ENCODE results near the gene TWIST1. TPM values are rescaled to one million over a fixed set of nuclear protein-coding genes. Genes with fewer than 3 reads are reported as not detected.

Gene TWIST1
- polyA plus RNA-seq, 1 of the 3 experiments (the other 2 are of a cell fraction) = 170 TPM

DNA sequence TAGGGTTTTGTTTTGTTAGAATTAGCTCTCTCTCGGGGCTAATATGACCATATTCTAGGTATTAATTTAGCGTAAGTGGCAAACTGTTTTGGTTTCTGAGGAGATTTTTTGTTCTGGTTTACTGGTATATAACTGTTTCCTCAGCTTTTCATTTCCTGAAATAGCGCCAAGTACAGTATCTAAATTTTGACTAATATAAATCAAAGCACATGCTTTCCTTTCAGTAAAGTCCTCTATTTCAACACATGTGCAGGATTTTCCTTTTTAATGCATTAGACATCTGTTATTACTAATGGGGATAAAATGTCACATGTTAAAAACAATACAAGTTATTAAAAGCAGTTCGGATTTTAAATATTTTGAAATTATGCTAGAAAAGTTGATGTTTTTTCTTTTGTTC is 16.4 kb upstream of the TWIST1 start:
- Histone ChIP-seq H3F3A (replicated peaks; ENCODE audit: insufficient read depth) (no peaks in the 10 kb centered on the region), H2AFZ (ENCODE audit: low read depth) (no peak overlapping the region), H3K79me2 (ENCODE audit: insufficient read depth) (no peaks in the 10 kb centered on the region), H4K20me1 (ENCODE audit: insufficient read depth) (no peaks in the 10 kb centered on the region), H3K27me3 (ENCODE audit: insufficient read depth) (no peaks in the 10 kb centered on the region), H3K9ac (no peak overlapping the region), H3K27ac (ENCODE audit: low read depth in 2 of 2, low read length in 1 of 2) (no peak overlapping the region), H3K36me3 (replicated peaks in 1 of 2; ENCODE audit: control insufficient read depth in 1 of 2, insufficient read depth in 2 of 2, low read length in 1 of 2) (no peaks in the 10 kb centered on the region), H3K4me2 (no peak overlapping the region), H3K4me1 (ENCODE audit: control insufficient read depth in 1 of 2, insufficient read depth in 2 of 2, low read depth in 1 of 2, low read length in 1 of 2) (peaks cover 0 to 3% of the 10 kb centered on the region in 2 experiments; a peak in 2 of 4 replicates), H3K9me3 (no peaks in the 10 kb centered on the region), H3K4me3 (ENCODE audit: low read depth in 2 of 2, low read length in 1 of 2) (no peak overlapping the region), H3K9me2 (no peaks in the 10 kb centered on the region)
- no peak for DNase-seq
- TF ChIP-seq TCF12 (IDR thresholded peaks at IDR 0.05) (no peak), FOXJ3 (CRISPR knock-in tag; IDR thresholded peaks at IDR 0.05) (no peak), NFIC (IDR thresholded peaks at IDR 0.05; ENCODE audit: borderline replicate concordance) (no peak), RCOR1 (IDR thresholded peaks at IDR 0.05; ENCODE audit: low read length) (no peak), MEF2A (IDR thresholded peaks at IDR 0.05; ENCODE audit: borderline replicate concordance, low read depth) (no peak)
- TF ChIP-seq, protein P1, sequence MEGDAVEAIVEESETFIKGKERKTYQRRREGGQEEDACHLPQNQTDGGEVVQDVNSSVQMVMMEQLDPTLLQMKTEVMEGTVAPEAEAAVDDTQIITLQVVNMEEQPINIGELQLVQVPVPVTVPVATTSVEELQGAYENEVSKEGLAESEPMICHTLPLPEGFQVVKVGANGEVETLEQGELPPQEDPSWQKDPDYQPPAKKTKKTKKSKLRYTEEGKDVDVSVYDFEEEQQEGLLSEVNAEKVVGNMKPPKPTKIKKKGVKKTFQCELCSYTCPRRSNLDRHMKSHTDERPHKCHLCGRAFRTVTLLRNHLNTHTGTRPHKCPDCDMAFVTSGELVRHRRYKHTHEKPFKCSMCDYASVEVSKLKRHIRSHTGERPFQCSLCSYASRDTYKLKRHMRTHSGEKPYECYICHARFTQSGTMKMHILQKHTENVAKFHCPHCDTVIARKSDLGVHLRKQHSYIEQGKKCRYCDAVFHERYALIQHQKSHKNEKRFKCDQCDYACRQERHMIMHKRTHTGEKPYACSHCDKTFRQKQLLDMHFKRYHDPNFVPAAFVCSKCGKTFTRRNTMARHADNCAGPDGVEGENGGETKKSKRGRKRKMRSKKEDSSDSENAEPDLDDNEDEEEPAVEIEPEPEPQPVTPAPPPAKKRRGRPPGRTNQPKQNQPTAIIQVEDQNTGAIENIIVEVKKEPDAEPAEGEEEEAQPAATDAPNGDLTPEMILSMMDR (IDR thresholded peaks at IDR 0.05) = no peak
- TF ChIP-seq, protein P2, sequence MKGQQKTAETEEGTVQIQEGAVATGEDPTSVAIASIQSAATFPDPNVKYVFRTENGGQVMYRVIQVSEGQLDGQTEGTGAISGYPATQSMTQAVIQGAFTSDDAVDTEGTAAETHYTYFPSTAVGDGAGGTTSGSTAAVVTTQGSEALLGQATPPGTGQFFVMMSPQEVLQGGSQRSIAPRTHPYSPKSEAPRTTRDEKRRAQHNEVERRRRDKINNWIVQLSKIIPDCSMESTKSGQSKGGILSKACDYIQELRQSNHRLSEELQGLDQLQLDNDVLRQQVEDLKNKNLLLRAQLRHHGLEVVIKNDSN (IDR thresholded peaks at IDR 0.05; ENCODE audit: borderline replicate concordance, low read depth) = no peak
- 60% methylated on average over 4 of the region's 4 CpGs for WGBS (ENCODE audit: low lambda C conversion rate)
- ChIA-PET POLR2A (no interaction called here), CTCF (interaction anchor here (0.7 to 5.6 kb wide), 4 partner anchors 10 to 782 kb away, joined by 3 to 37 read pairs (median 4); no protein-coding TSS in a partner anchor)

DNA sequence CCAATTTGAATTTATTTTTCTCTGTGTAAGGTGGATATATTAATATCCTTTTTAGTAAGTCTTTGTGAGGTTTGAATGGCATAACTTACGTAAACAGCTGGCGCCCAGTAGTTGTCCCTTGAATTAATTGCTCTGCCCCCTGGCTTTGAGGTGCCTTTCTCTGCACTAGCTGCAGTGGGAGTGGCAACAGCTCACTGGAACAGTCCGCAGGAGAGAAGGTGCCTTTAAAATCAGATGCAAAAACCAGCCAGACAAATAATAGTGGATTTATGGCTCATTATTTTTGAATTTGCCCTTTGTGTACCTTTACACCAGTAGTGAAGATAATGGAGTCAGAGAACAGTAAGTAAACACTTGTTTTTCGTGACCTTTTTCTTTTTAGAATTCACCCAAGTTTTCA is 16.0 kb upstream of the TWIST1 start:
- CTCF ChIA-PET = interaction anchor here (1.1 to 5.6 kb wide), 5 partner anchors 9 to 467 kb away, joined by 3 to 37 read pairs (median 4); no protein-coding TSS in a partner anchor
- no peak for TF ChIP-seq NRF1 (IDR thresholded peaks at IDR 0.05; ENCODE audit: low read depth, low read length)
- TF ChIP-seq, protein P3, sequence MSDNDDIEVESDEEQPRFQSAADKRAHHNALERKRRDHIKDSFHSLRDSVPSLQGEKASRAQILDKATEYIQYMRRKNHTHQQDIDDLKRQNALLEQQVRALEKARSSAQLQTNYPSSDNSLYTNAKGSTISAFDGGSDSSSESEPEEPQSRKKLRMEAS (IDR thresholded peaks at IDR 0.05; ENCODE audit: low read depth) = no peak
- TF ChIP-seq, protein P4, sequence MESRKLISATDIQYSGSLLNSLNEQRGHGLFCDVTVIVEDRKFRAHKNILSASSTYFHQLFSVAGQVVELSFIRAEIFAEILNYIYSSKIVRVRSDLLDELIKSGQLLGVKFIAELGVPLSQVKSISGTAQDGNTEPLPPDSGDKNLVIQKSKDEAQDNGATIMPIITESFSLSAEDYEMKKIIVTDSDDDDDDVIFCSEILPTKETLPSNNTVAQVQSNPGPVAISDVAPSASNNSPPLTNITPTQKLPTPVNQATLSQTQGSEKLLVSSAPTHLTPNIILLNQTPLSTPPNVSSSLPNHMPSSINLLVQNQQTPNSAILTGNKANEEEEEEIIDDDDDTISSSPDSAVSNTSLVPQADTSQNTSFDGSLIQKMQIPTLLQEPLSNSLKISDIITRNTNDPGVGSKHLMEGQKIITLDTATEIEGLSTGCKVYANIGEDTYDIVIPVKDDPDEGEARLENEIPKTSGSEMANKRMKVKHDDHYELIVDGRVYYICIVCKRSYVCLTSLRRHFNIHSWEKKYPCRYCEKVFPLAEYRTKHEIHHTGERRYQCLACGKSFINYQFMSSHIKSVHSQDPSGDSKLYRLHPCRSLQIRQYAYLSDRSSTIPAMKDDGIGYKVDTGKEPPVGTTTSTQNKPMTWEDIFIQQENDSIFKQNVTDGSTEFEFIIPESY (IDR thresholded peaks at IDR 0.05; ENCODE audit: borderline replicate concordance, low read depth) = no peak
- TF ChIP-seq, protein P5, sequence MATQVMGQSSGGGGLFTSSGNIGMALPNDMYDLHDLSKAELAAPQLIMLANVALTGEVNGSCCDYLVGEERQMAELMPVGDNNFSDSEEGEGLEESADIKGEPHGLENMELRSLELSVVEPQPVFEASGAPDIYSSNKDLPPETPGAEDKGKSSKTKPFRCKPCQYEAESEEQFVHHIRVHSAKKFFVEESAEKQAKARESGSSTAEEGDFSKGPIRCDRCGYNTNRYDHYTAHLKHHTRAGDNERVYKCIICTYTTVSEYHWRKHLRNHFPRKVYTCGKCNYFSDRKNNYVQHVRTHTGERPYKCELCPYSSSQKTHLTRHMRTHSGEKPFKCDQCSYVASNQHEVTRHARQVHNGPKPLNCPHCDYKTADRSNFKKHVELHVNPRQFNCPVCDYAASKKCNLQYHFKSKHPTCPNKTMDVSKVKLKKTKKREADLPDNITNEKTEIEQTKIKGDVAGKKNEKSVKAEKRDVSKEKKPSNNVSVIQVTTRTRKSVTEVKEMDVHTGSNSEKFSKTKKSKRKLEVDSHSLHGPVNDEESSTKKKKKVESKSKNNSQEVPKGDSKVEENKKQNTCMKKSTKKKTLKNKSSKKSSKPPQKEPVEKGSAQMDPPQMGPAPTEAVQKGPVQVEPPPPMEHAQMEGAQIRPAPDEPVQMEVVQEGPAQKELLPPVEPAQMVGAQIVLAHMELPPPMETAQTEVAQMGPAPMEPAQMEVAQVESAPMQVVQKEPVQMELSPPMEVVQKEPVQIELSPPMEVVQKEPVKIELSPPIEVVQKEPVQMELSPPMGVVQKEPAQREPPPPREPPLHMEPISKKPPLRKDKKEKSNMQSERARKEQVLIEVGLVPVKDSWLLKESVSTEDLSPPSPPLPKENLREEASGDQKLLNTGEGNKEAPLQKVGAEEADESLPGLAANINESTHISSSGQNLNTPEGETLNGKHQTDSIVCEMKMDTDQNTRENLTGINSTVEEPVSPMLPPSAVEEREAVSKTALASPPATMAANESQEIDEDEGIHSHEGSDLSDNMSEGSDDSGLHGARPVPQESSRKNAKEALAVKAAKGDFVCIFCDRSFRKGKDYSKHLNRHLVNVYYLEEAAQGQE (IDR thresholded peaks at IDR 0.05; ENCODE audit: low read depth, low read length) = no peak
- TF ChIP-seq, protein P6, sequence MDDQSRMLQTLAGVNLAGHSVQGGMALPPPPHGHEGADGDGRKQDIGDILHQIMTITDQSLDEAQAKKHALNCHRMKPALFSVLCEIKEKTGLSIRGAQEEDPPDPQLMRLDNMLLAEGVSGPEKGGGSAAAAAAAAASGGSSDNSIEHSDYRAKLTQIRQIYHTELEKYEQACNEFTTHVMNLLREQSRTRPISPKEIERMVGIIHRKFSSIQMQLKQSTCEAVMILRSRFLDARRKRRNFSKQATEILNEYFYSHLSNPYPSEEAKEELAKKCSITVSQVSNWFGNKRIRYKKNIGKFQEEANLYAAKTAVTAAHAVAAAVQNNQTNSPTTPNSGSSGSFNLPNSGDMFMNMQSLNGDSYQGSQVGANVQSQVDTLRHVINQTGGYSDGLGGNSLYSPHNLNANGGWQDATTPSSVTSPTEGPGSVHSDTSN (IDR thresholded peaks at IDR 0.05) = no peak
- TF ChIP-seq, protein P1 (IDR thresholded peaks at IDR 0.05) = no peak
- no peak for TF ChIP-seq RAD21 (IDR thresholded peaks at IDR 0.05; ENCODE audit: low read length)
- no peak for TF ChIP-seq RXRA (IDR thresholded peaks at IDR 0.05; ENCODE audit: borderline replicate concordance, low read depth)
- no peak for TF ChIP-seq SMC3 (IDR thresholded peaks at IDR 0.05; ENCODE audit: low read depth, low read length)
- TF ChIP-seq RCOR1 (IDR thresholded peaks at IDR 0.05; ENCODE audit: low read length) = no peak
- TF ChIP-seq NFIC (IDR thresholded peaks at IDR 0.05; ENCODE audit: borderline replicate concordance) = no peak

More for the DNA sequence above, 16.0 kb upstream of the TWIST1 start:
- Histone ChIP-seq H2AFZ (ENCODE audit: low read depth) (no peak overlapping the region), H3F3A (replicated peaks; ENCODE audit: insufficient read depth) (no peaks in the 10 kb centered on the region), H3K9me3 (no peaks in the 10 kb centered on the region), H3K9ac (no peak overlapping the region), H3K36me3 (replicated peaks in 1 of 2; ENCODE audit: control insufficient read depth in 1 of 2, insufficient read depth in 2 of 2, low read length in 1 of 2) (no peaks in the 10 kb centered on the region), H3K4me1 (ENCODE audit: control insufficient read depth in 1 of 2, insufficient read depth in 2 of 2, low read depth in 1 of 2, low read length in 1 of 2) (peaks cover 0 to 3% of the 10 kb centered on the region in 2 experiments; a peak in 2 of 4 replicates), H3K27ac (ENCODE audit: low read depth in 2 of 2, low read length in 1 of 2) (no peak overlapping the region), H3K27me3 (ENCODE audit: insufficient read depth) (no peaks in the 10 kb centered on the region), H3K79me2 (ENCODE audit: insufficient read depth) (no peaks in the 10 kb centered on the region), H3K9me2 (no peaks in the 10 kb centered on the region), H4K20me1 (ENCODE audit: insufficient read depth) (no peaks in the 10 kb centered on the region), H3K4me2 (no peak overlapping the region), H3K4me3 (ENCODE audit: low read depth in 2 of 2, low read length in 1 of 2) (no peak overlapping the region)
- WGBS (ENCODE audit: low lambda C conversion rate) = 67% methylated on average over 4 of the region's 4 CpGs
- POLR2A ChIA-PET = no interaction called here
- DNase-seq = no peak

Measured in SK-N-SH (cell line).